Liver (tissue), 9 donors: ENCODE data around the gene DDN. TPM values are rescaled to one million over a fixed set of nuclear protein-coding genes. Genes with fewer than 3 reads are reported as not detected.

ENCODE experiments used
- DNase-seq: peaks from one replicate; pipeline ENCODE4 v3.0.0-alpha.2; 2017; ENCODE audit warnings: low spot score
- H3K27ac ChIP-seq, 2 donors: one replicate each; pipeline ENCODE4 v1.7.0; 2013; ENCODE audit warnings: inconsistent platforms in 2 of 2, low read length in 2 of 2, control low read depth in 1 of 2, low read depth in 1 of 2, mild to moderate bottlenecking in 1 of 2
- H3K27me3 ChIP-seq, 4 donors: one replicate each; pipeline versions ENCODE4 v1.6.1 to v1.7.0; 2013; ENCODE audit warnings: low read length in 3 of 4, inconsistent platforms in 1 of 4, mild to moderate bottlenecking in 1 of 4, moderate library complexity in 1 of 4; ENCODE audit not compliant: control insufficient read depth in 4 of 4, insufficient read depth in 4 of 4
- H3K36me3 ChIP-seq, 4 donors: one replicate each; pipeline versions ENCODE4 v1.6.1 to v1.7.0; 2013; ENCODE audit warnings: low read length in 3 of 4, mild to moderate bottlenecking in 3 of 4, low read depth in 1 of 4, moderate library complexity in 1 of 4; ENCODE audit not compliant: control insufficient read depth in 4 of 4, insufficient read depth in 3 of 4
- H3K4me1 ChIP-seq, 4 donors: one replicate each; pipeline versions ENCODE4 v1.6.1 to v1.7.0; 2013; ENCODE audit warnings: low read length in 3 of 4, mild to moderate bottlenecking in 3 of 4, moderate library complexity in 1 of 4; ENCODE audit not compliant: control insufficient read depth in 4 of 4, insufficient read depth in 4 of 4
- H3K4me3 ChIP-seq, 3 donors: one replicate each; pipeline versions ENCODE4 v1.6.1 to v1.7.0; 2013; ENCODE audit warnings: low read length in 3 of 3, control low read depth in 1 of 3, low read depth in 1 of 3, mild to moderate bottlenecking in 1 of 3
- H3K9ac ChIP-seq, 2 donors: one replicate each; pipeline ENCODE4 v1.7.0; 2013; ENCODE audit warnings: low read length in 2 of 2, mild to moderate bottlenecking in 2 of 2, moderate library complexity in 2 of 2, control low read depth in 1 of 2, low read depth in 1 of 2
- H3K9me3 ChIP-seq, 4 donors: one replicate each; pipeline versions ENCODE4 v1.6.1 to v1.7.0; 2013; ENCODE audit warnings: low read length in 3 of 4; ENCODE audit not compliant: control insufficient read depth in 4 of 4
- ATF3 ChIP-seq: IDR thresholded peaks from 2 replicates; pipeline ENCODE4 v1.6.1; 2016; ENCODE audit warnings: antibody characterized with exemption
- EGR1 ChIP-seq, 2 donors: IDR thresholded peaks; 2 replicates each; pipeline ENCODE4 v1.6.1; 2016 to 2018; ENCODE audit warnings: antibody characterized with exemption in 2 of 2, low read depth in 2 of 2
- FOXA1 ChIP-seq: IDR thresholded peaks from 2 replicates; pipeline ENCODE4 v1.6.1; 2016; ENCODE audit warnings: antibody characterized with exemption
- FOXA2 ChIP-seq: IDR thresholded peaks from 2 replicates; pipeline ENCODE4 v1.6.1; 2016; ENCODE audit warnings: antibody characterized with exemption
- GABPA ChIP-seq, 2 donors: IDR thresholded peaks in 1 of 2; conservative IDR thresholded peaks in 1 of 2; 2 replicates each; pipeline ENCODE4 v1.6.1; 2016; ENCODE audit warnings: antibody characterized with exemption in 2 of 2, mild to moderate bottlenecking in 1 of 2, moderate library complexity in 1 of 2
- HNF4A ChIP-seq, 2 donors: conservative IDR thresholded peaks; 2 replicates each; pipeline ENCODE4 v1.6.1; 2016; ENCODE audit warnings: antibody characterized with exemption in 2 of 2, mild to moderate bottlenecking in 2 of 2
- HNF4G ChIP-seq: IDR thresholded peaks from 2 replicates; pipeline ENCODE4 v1.6.1; 2016; ENCODE audit warnings: antibody characterized with exemption
- JUND ChIP-seq, 2 donors: IDR thresholded peaks; 2 replicates each; pipeline ENCODE4 v1.6.1; 2016; ENCODE audit warnings: antibody characterized with exemption in 2 of 2
- NR2F2 ChIP-seq: IDR thresholded peaks from 2 replicates; pipeline ENCODE4 v1.6.1; 2016; ENCODE audit warnings: antibody characterized with exemption
- RAD21 ChIP-seq, 2 donors: IDR thresholded peaks; 2 replicates each; pipeline ENCODE4 v1.6.1; 2016; ENCODE audit warnings: antibody characterized with exemption in 2 of 2, mild to moderate bottlenecking in 2 of 2
- RXRA ChIP-seq, 2 donors: IDR thresholded peaks; 2 replicates each; pipeline ENCODE4 v1.6.1; 2017 to 2018; ENCODE audit warnings: antibody characterized with exemption in 2 of 2, mild to moderate bottlenecking in 1 of 2
- SP1 ChIP-seq: IDR thresholded peaks from 2 replicates; pipeline ENCODE4 v1.6.1; 2018; ENCODE audit warnings: antibody characterized with exemption, mild to moderate bottlenecking
- TAF1 ChIP-seq: conservative IDR thresholded peaks from 2 replicates; pipeline ENCODE4 v1.6.1; 2016; ENCODE audit warnings: antibody characterized with exemption, mild to moderate bottlenecking
- YY1 ChIP-seq: IDR thresholded peaks from 2 replicates; pipeline ENCODE4 v1.6.1; 2016; ENCODE audit warnings: antibody characterized with exemption, mild to moderate bottlenecking
- WGBS: extraction: QIAGEN DNeasy Blood & Tissue Kit; methylation state at CpG from one replicate; pipeline ENCODE4 v1.1.7; 2013; 5-methylcytosine and 5-hydroxymethylcytosine counted together
- polyA plus RNA-seq, 2 donors: library from polyadenylated mRNA; stranded (reverse) in 1 of 2; unstranded in 1 of 2; fragments of 200-250 nt in 1 of 2; fragments of >200 nt in 1 of 2; fragmentation: Nextera tagmentation in 1 of 2; extraction: Ambion mirVana in 1 of 2; gene quantifications; one replicate each; pipeline versions ENCODE4 v1.2.1 to v1.2.3, GENCODE V29; 2013 to 2015
- total RNA-seq, 2 donors: library from RNA; depleted of rRNA; stranded (reverse); fragments of >200 nt; gene quantifications; one replicate each; pipeline ENCODE4 v1.2.3, GENCODE V29; 2014
- TF ChIP-seq, protein P1 (sequence below): fragments of 150-350 bp; IDR thresholded peaks from 2 replicates; pipeline ENCODE4 v1.5.1; 2017; ENCODE audit warnings: improper control_type of control experiment, low read depth, low read length; ENCODE audit not compliant: missing input control
- TF ChIP-seq, protein P2 (sequence below): IDR thresholded peaks from 2 replicates; pipeline ENCODE4 v1.6.1; 2016; ENCODE audit warnings: antibody characterized with exemption, mild to moderate bottlenecking
- TF ChIP-seq, protein P3 (sequence below): IDR thresholded peaks from 2 replicates; pipeline ENCODE4 v1.6.1; 2016; ENCODE audit warnings: antibody characterized with exemption
- TF ChIP-seq, protein P4 (sequence below): IDR thresholded peaks from 2 replicates; pipeline ENCODE4 v1.6.1; 2016; ENCODE audit warnings: antibody characterized with exemption
- donor health status: healthy.
- donor health status: healthy.
- donor health status: healthy.
- donor health status: healthy.
- donor health status: healthy.

The DDN gene
- total and polyA plus RNA-seq, 4 donors, result 0.09 TPM; not detected in 3

GRCh38 chr12:48981757-48982157 lies 17.4 kb downstream of the DDN start:
- H3K4me1 ChIP-seq, result peaks cover 27 to 34% (median 30%) of the 10 kb centered on the region in 4 donors
- no peaks in the 10 kb centered on the region for H3K9me3 ChIP-seq
- no peak overlapping the region for H3K27ac ChIP-seq
- peaks cover 6 to 17% (median 13%) of the 10 kb centered on the region in 4 donors for H3K27me3 ChIP-seq
- no peaks in the 10 kb centered on the region for H3K36me3 ChIP-seq
- no peak overlapping the region for H3K9ac ChIP-seq
- WGBS, result 14% methylated on average over 13 of the region's 13 CpGs
- no peak for DNase-seq
- TF ChIP-seq, protein P1, sequence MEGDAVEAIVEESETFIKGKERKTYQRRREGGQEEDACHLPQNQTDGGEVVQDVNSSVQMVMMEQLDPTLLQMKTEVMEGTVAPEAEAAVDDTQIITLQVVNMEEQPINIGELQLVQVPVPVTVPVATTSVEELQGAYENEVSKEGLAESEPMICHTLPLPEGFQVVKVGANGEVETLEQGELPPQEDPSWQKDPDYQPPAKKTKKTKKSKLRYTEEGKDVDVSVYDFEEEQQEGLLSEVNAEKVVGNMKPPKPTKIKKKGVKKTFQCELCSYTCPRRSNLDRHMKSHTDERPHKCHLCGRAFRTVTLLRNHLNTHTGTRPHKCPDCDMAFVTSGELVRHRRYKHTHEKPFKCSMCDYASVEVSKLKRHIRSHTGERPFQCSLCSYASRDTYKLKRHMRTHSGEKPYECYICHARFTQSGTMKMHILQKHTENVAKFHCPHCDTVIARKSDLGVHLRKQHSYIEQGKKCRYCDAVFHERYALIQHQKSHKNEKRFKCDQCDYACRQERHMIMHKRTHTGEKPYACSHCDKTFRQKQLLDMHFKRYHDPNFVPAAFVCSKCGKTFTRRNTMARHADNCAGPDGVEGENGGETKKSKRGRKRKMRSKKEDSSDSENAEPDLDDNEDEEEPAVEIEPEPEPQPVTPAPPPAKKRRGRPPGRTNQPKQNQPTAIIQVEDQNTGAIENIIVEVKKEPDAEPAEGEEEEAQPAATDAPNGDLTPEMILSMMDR, result no peak
- TF ChIP-seq YY1 (no peak), HNF4G (no peak), JUND (IDR thresholded peaks at IDR 0.05) (no peak), SP1 (no peak), ATF3 (no peak), RAD21 (IDR thresholded peaks at IDR 0.05) (no peak), FOXA2 (no peak), TAF1 (no peak), RXRA (IDR thresholded peaks at IDR 0.05) (no peak), HNF4A (conservative IDR thresholded peaks at IDR 0.05) (no peak), FOXA1 (no peak), GABPA (IDR thresholded peaks at IDR 0.05 in 1 of 2, conservative IDR thresholded peaks at IDR 0.05 in 1 of 2) (no peak), EGR1 (IDR thresholded peaks at IDR 0.05; ENCODE audit: low read depth in 2 of 2) (no peak), NR2F2 (no peak)
- TF ChIP-seq, protein P2, sequence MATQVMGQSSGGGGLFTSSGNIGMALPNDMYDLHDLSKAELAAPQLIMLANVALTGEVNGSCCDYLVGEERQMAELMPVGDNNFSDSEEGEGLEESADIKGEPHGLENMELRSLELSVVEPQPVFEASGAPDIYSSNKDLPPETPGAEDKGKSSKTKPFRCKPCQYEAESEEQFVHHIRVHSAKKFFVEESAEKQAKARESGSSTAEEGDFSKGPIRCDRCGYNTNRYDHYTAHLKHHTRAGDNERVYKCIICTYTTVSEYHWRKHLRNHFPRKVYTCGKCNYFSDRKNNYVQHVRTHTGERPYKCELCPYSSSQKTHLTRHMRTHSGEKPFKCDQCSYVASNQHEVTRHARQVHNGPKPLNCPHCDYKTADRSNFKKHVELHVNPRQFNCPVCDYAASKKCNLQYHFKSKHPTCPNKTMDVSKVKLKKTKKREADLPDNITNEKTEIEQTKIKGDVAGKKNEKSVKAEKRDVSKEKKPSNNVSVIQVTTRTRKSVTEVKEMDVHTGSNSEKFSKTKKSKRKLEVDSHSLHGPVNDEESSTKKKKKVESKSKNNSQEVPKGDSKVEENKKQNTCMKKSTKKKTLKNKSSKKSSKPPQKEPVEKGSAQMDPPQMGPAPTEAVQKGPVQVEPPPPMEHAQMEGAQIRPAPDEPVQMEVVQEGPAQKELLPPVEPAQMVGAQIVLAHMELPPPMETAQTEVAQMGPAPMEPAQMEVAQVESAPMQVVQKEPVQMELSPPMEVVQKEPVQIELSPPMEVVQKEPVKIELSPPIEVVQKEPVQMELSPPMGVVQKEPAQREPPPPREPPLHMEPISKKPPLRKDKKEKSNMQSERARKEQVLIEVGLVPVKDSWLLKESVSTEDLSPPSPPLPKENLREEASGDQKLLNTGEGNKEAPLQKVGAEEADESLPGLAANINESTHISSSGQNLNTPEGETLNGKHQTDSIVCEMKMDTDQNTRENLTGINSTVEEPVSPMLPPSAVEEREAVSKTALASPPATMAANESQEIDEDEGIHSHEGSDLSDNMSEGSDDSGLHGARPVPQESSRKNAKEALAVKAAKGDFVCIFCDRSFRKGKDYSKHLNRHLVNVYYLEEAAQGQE, result no peak
- TF ChIP-seq, protein P3, sequence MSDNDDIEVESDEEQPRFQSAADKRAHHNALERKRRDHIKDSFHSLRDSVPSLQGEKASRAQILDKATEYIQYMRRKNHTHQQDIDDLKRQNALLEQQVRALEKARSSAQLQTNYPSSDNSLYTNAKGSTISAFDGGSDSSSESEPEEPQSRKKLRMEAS, result no peak
- TF ChIP-seq, protein P4, sequence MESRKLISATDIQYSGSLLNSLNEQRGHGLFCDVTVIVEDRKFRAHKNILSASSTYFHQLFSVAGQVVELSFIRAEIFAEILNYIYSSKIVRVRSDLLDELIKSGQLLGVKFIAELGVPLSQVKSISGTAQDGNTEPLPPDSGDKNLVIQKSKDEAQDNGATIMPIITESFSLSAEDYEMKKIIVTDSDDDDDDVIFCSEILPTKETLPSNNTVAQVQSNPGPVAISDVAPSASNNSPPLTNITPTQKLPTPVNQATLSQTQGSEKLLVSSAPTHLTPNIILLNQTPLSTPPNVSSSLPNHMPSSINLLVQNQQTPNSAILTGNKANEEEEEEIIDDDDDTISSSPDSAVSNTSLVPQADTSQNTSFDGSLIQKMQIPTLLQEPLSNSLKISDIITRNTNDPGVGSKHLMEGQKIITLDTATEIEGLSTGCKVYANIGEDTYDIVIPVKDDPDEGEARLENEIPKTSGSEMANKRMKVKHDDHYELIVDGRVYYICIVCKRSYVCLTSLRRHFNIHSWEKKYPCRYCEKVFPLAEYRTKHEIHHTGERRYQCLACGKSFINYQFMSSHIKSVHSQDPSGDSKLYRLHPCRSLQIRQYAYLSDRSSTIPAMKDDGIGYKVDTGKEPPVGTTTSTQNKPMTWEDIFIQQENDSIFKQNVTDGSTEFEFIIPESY, result no peak
- H3K4me3 ChIP-seq, result no peak overlapping the region
